Measurements from ENCODE around the gene MRPS34.

The MRPS34 gene

GRCh38 chr16:1761751-1762150 is 11.2 kb downstream of the MRPS34 start:
- DNase-seq (ENCODE audit: low read depth, low spot score): no peak
- H3K4me3 ChIP-seq (ENCODE audit: low read length): no peak overlapping the region

GRCh38 chr16:1760911-1761310 is 12.0 kb downstream of the MRPS34 start:
- no peak for DNase-seq (ENCODE audit: low read depth, low spot score)
- H3K4me3 ChIP-seq (ENCODE audit: low read length): no peak overlapping the region

GRCh38 chr16:1759511-1759910 is 13.4 kb downstream of the MRPS34 start:
- DNase-seq (ENCODE audit: low read depth, low spot score): no peak
- H3K4me3 ChIP-seq (ENCODE audit: low read length): no peak overlapping the region

GRCh38 chr16:1758923-1759322 is 14.0 kb downstream of the MRPS34 start:
- H3K4me3 ChIP-seq (ENCODE audit: low read length): no peak overlapping the region
- DNase-seq (ENCODE audit: low read depth, low spot score): no peak

GRCh38 chr16:1757714-1758461 is 15.0 kb downstream of the MRPS34 start:
- H3K4me3 ChIP-seq (ENCODE audit: low read length): no peak overlapping the region
- no peak for DNase-seq (ENCODE audit: low read depth, low spot score)

GRCh38 chr16:1754204-1754603 is 18.7 kb downstream of the MRPS34 start:
- DNase-seq (ENCODE audit: low read depth, low spot score): no peak
- no peak overlapping the region for H3K4me3 ChIP-seq (ENCODE audit: low read length)

GRCh38 chr16:1752853-1753252 is 20.1 kb downstream of the MRPS34 start:
- DNase-seq (ENCODE audit: low read depth, low spot score): no peak

GRCh38 chr16:1751946-1752345 is 21.0 kb downstream of the MRPS34 start:
- no peak for DNase-seq (ENCODE audit: low read depth, low spot score)
- H3K4me3 ChIP-seq (ENCODE audit: low read length): no peak overlapping the region

More at GRCh38 chr16:1752853-1753252, 20.1 kb downstream of the MRPS34 start:
- no peak overlapping the region for H3K4me3 ChIP-seq (ENCODE audit: low read length)

GRCh38 chr16:1749152-1750117 is 23.5 kb downstream of the MRPS34 start:
- no peak for DNase-seq (ENCODE audit: low read depth, low spot score)

GRCh38 chr16:1747934-1748333 is 25.0 kb downstream of the MRPS34 start:
- H3K4me3 ChIP-seq (ENCODE audit: low read length): no peak overlapping the region
- no peak for DNase-seq (ENCODE audit: low read depth, low spot score)

More at GRCh38 chr16:1749152-1750117, 23.5 kb downstream of the MRPS34 start:
- no peak overlapping the region for H3K4me3 ChIP-seq (ENCODE audit: low read length)

GRCh38 chr16:1746693-1747195 is 26.2 kb downstream of the MRPS34 start:
- no peak overlapping the region for H3K4me3 ChIP-seq (ENCODE audit: low read length)
- no peak for DNase-seq (ENCODE audit: low read depth, low spot score)

- no peak for DNase-seq (ENCODE audit: low read depth, low spot score)
- no peak overlapping the region for H3K4me3 ChIP-seq (ENCODE audit: low read length)
These were observed 26.8 kb downstream of the MRPS34 start for GRCh38 chr16:1745900-1746692.

- H3K4me3 ChIP-seq (ENCODE audit: low read length): no peak overlapping the region
- DNase-seq (ENCODE audit: low read depth, low spot score): no peak
These were observed 27.6 kb downstream of the MRPS34 start for GRCh38 chr16:1745181-1745899.

GRCh38 chr16:1744338-1744840 is 28.5 kb downstream of the MRPS34 start:
- DNase-seq (ENCODE audit: low read depth, low spot score): no peak
- no peak overlapping the region for H3K4me3 ChIP-seq (ENCODE audit: low read length)

- H3K4me3 ChIP-seq (ENCODE audit: low read length): no peak overlapping the region
- no peak for DNase-seq (ENCODE audit: low read depth, low spot score)
These were observed 29.3 kb downstream of the MRPS34 start for GRCh38 chr16:1743376-1744337.

GRCh38 chr16:1741553-1742165 is 31.3 kb downstream of the MRPS34 start:
- H3K4me3 ChIP-seq (ENCODE audit: low read length): no peak overlapping the region

More at GRCh38 chr16:1741553-1742165, 31.3 kb downstream of the MRPS34 start:
- no peak for DNase-seq (ENCODE audit: low read depth, low spot score)

Measured in Jurkat, Clone E6-1 (cell line).